ENCODE measurements around the gene CCR5AS.
A peak's percentile ranks its signal among the peaks of the same experiment; 100 is the strongest.
"Not testable (repeated sequence)": the region's sequence is repeated elsewhere in the genome, so short reads cannot be mapped to it uniquely, and the experiment has no call there.

CCR5AS gene

GRCh38 chr3:46405301-46406019 lies 1.4 kb downstream of the CCR5AS start:
- peak; percentile 67 for DNase-seq (ENCODE audit: low spot score)

- DNase-seq (ENCODE audit: low spot score), result not testable (repeated sequence)
Measured at GRCh38 chr3:46402902-46403301, 4.0 kb downstream of the CCR5AS start.

- DNase-seq (ENCODE audit: low spot score), result no peak
Measured at GRCh38 chr3:46401579-46401978, 5.3 kb downstream of the CCR5AS start.

GRCh38 chr3:46400846-46401245 lies 6.0 kb downstream of the CCR5AS start:
- no peak for DNase-seq (ENCODE audit: low spot score)

GRCh38 chr3:46400000-46400734 lies 6.7 kb downstream of the CCR5AS start:
- no peak for DNase-seq (ENCODE audit: low spot score)

GRCh38 chr3:46399557-46399956 lies 7.3 kb downstream of the CCR5AS start:
- no peak for DNase-seq (ENCODE audit: low spot score)

- no peak for DNase-seq (ENCODE audit: low spot score)
Measured at GRCh38 chr3:46399098-46399497, 7.8 kb downstream of the CCR5AS start.

GRCh38 chr3:46398186-46398955 lies 8.5 kb downstream of the CCR5AS start:
- no peak for DNase-seq (ENCODE audit: low spot score)

- no peak for DNase-seq (ENCODE audit: low spot score)
Measured at GRCh38 chr3:46397111-46397510, 9.8 kb downstream of the CCR5AS start.

- no peak for DNase-seq (ENCODE audit: low spot score)
Measured at GRCh38 chr3:46395766-46396530, 10.9 kb downstream of the CCR5AS start.

GRCh38 chr3:46395210-46395661 lies 11.6 kb downstream of the CCR5AS start:
- no peak for DNase-seq (ENCODE audit: low spot score)

GRCh38 chr3:46393554-46394434 lies 13.1 kb downstream of the CCR5AS start:
- DNase-seq (ENCODE audit: low spot score), result no peak

GRCh38 chr3:46393011-46393410 lies 13.9 kb downstream of the CCR5AS start:
- DNase-seq (ENCODE audit: low spot score), result no peak

GRCh38 chr3:46391526-46391925 lies 15.3 kb downstream of the CCR5AS start:
- not testable (repeated sequence) for DNase-seq (ENCODE audit: low spot score)

- DNase-seq (ENCODE audit: low spot score), result no peak
Measured at GRCh38 chr3:46389306-46389705, 17.6 kb downstream of the CCR5AS start.

- not testable (repeated sequence) for DNase-seq (ENCODE audit: low spot score)
Measured at GRCh38 chr3:46388847-46389246, 18.0 kb downstream of the CCR5AS start.

GRCh38 chr3:46386205-46386604 lies 20.7 kb downstream of the CCR5AS start:
- DNase-seq (ENCODE audit: low spot score), result peak; percentile 38

GRCh38 chr3:46383951-46384330 lies 22.9 kb downstream of the CCR5AS start:
- no peak for DNase-seq (ENCODE audit: low spot score)

- peak; percentile 30 for DNase-seq (ENCODE audit: low spot score)
Measured at GRCh38 chr3:46383211-46383950, 23.5 kb downstream of the CCR5AS start.

- no peak for DNase-seq (ENCODE audit: low spot score)
Measured at GRCh38 chr3:46381625-46382024, 25.2 kb downstream of the CCR5AS start.
